OCI-LY7 (cell line): Measurements from ENCODE around the gene SH3PXD2A. TPM values are rescaled to one million over a fixed set of nuclear protein-coding genes. Genes with fewer than 3 reads are reported as not detected.
A peak's percentile ranks its signal among the peaks of the same experiment; 100 is the strongest.

Source experiments
- BruUV-seq: library from RNA; stranded (reverse); fragments of 400-500 nt; replicated peaks from 2 replicates; lab custom pipeline; 2021; lab: Mats Ljungman, UMichigan
- CTCF ChIA-PET: fragments of 300-600 bp; sonication (Branson Sonifier 250); formaldehyde crosslinking; loops from one replicate; lab custom pipeline; 2022; ENCODE audit warnings: antibody characterized with exemption; ENCODE audit not compliant: unreplicated experiment; lab: Charles Lee
- POLR2A ChIA-PET: fragments of 300-600 bp; sonication (Branson Sonifier 250); formaldehyde crosslinking; loops from one replicate; lab custom pipeline; 2022; ENCODE audit warnings: antibody characterized with exemption; lab: Charles Lee
- DNase-seq: peaks from one replicate; pipeline ENCODE4 v3.0.0-alpha.2; 2015; ENCODE audit warnings: low spot score
- H2AFZ ChIP-seq: fragments of 200-600 bp; sonication (generic), shearing (Covaris generic); 2 replicates; pipeline ENCODE4 v1.6.1; 2014; ENCODE audit warnings: mild to moderate bottlenecking, antibody characterized with exemption, low read length, moderate library complexity
- H3K27ac ChIP-seq: fragments of 200-600 bp; sonication (generic); 2 replicates; pipeline ENCODE4 v1.5.1; 2014; ENCODE audit warnings: mixed run types, low read depth, mild to moderate bottlenecking, moderate library complexity, low read length, inconsistent platforms; ENCODE audit not compliant: poor library complexity, severe bottlenecking
- H3K36me3 ChIP-seq: fragments of 200-600 bp; sonication (generic); 2 replicates; pipeline ENCODE4 v1.6.1; 2014; ENCODE audit warnings: mild to moderate bottlenecking, antibody characterized with exemption, low read length, moderate library complexity, mixed read lengths; ENCODE audit not compliant: insufficient read depth
- H3K4me1 ChIP-seq: fragments of 200-600 bp; sonication (generic); 2 replicates; pipeline ENCODE4 v1.5.1; 2014; ENCODE audit warnings: mild to moderate bottlenecking, low read length; ENCODE audit not compliant: insufficient read depth, poor library complexity, severe bottlenecking
- H3K4me2 ChIP-seq: fragments of 200-600 bp; sonication (generic); 2 replicates; pipeline ENCODE4 v1.6.1; 2014; ENCODE audit warnings: mild to moderate bottlenecking, low read length
- H3K4me3 ChIP-seq: fragments of 200-600 bp; sonication (generic); 2 replicates; pipeline ENCODE4 v1.5.1; 2014; ENCODE audit warnings: mild to moderate bottlenecking, low read depth, low read length; ENCODE audit not compliant: poor library complexity, severe bottlenecking
- H3K79me2 ChIP-seq: fragments of 200-600 bp; sonication (generic); 2 replicates; pipeline ENCODE4 v1.6.1; 2016; ENCODE audit warnings: low read depth, mild to moderate bottlenecking, low read length, moderate library complexity, mixed read lengths; ENCODE audit not compliant: insufficient read depth
- H3K9me2 ChIP-seq: fragments of 200-600 bp; sonication (generic); 2 replicates; pipeline ENCODE4 v1.6.1; 2016; ENCODE audit warnings: mild to moderate bottlenecking, low read length, mixed read lengths; ENCODE audit not compliant: insufficient read depth
- H3K9me3 ChIP-seq: fragments of 200-600 bp; sonication (generic); 2 replicates; pipeline ENCODE4 v1.6.1; 2014; ENCODE audit warnings: mild to moderate bottlenecking, mixed run types, low read length, mixed read lengths
- H4K20me1 ChIP-seq: fragments of 200-600 bp; sonication (generic); 2 replicates; pipeline ENCODE4 v1.6.1; 2014; ENCODE audit warnings: mild to moderate bottlenecking, antibody characterized with exemption, low read length, moderate library complexity, mixed read lengths; ENCODE audit not compliant: insufficient read depth
- CTCF ChIP-seq: fragments of 200-600 bp; sonication (generic); conservative IDR thresholded peaks from 2 replicates; pipeline ENCODE4 v1.5.1; 2014; ENCODE audit warnings: mild to moderate bottlenecking, antibody characterized with exemption, low read length, moderate library complexity, mixed read lengths
- EZH2phosphoT487 ChIP-seq: fragments of 200-600 bp; sonication (generic); IDR thresholded peaks from 2 replicates; pipeline ENCODE4 v1.6.1; 2018; ENCODE audit warnings: low read depth, borderline replicate concordance, mild to moderate bottlenecking, mixed run types, antibody characterized with exemption, low read length, moderate library complexity, mixed read lengths
- intact Hi-C: fragments of 100-400 bp; cut with micrococcal nuclease; formaldehyde crosslinking; loops from one replicate; pipeline ENCODE4 v1.10.0; 2022; ENCODE audit not compliant: unreplicated experiment
- total RNA-seq, 2 experiments: library from RNA; depleted of rRNA in 1 of 2; stranded (reverse); fragments of >200 nt in 1 of 2; shearing (Covaris generic) in 1 of 2; gene quantifications; 2 replicates each; pipeline ENCODE4 v1.2.3, GENCODE V29; 2014 to 2022

The SH3PXD2A gene
- total RNA-seq, 2 experiments from 2014 or later: 0.85 to 5.9 TPM

DNA sequence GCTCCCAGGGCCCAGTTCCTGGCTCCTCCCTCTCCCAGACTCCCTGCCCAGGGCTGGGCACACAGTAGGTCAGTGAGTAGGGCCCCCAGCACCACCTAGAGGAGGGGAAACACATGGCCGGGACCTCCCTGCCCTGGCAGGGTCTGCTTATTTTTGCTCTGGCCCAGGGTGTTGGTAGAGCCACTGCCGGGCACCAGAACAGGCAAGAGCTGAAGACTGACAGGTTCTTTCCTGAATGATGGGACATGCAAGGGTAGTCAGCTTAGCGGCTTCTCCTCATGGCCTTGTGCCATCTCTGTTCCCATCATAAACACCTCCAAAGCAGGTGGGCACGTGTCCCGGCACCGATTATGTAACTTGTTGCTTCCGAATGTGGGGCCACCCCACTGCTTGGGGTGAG is 275.4 kb downstream of the SH3PXD2A start:
- POLR2A ChIA-PET: interaction anchor here (0.5 kb wide), 1 partner anchor 65 kb away, joined by 3 read pairs; no protein-coding TSS in a partner anchor
- intact Hi-C loops: no loop called here

GRCh38 chr10:103578782-103579382 is 276.5 kb downstream of the SH3PXD2A start:
- intact Hi-C loops: no loop called here
- Histone ChIP-seq H3K4me3 (no peak overlapping the region), H3K4me2 (no peak overlapping the region), H3K4me1 (peaks cover 3% of the 10 kb centered on the region), H3K9me2 (no peaks in the 10 kb centered on the region), H3K27ac (no peak overlapping the region), H2AFZ (no peak overlapping the region), H4K20me1 (no peaks in the 10 kb centered on the region), H3K36me3 (no peaks in the 10 kb centered on the region), H3K9me3 (no peaks in the 10 kb centered on the region), H3K79me2 (no peaks in the 10 kb centered on the region)
- BruUV-seq: no TSS peak
- CTCF ChIA-PET: no interaction called here
- POLR2A ChIA-PET: no interaction called here
- no peak for TF ChIP-seq EZH2phosphoT487
- no peak for TF ChIP-seq CTCF
- no peak for DNase-seq

More for the DNA sequence above, 275.4 kb downstream of the SH3PXD2A start:
- H3K36me3 ChIP-seq: no peaks in the 10 kb centered on the region
- no peak for DNase-seq
- CTCF ChIA-PET: no interaction called here
- no peak for TF ChIP-seq EZH2phosphoT487
- 0 out of 2 replicates have a peak, but pooled peaks have one; percentile 30 for TF ChIP-seq CTCF
- no peak overlapping the region for H3K27ac ChIP-seq
- H3K9me2 ChIP-seq: no peaks in the 10 kb centered on the region
- no peak overlapping the region for H3K4me2 ChIP-seq
- BruUV-seq: no TSS peak
- no peaks in the 10 kb centered on the region for H3K9me3 ChIP-seq
- H3K4me3 ChIP-seq: no peak overlapping the region
- no peak overlapping the region for H2AFZ ChIP-seq
- H4K20me1 ChIP-seq: no peaks in the 10 kb centered on the region
- peaks cover 9% of the 10 kb centered on the region for H3K4me1 ChIP-seq
- H3K79me2 ChIP-seq: no peaks in the 10 kb centered on the region

GRCh38 chr10:103576862-103577261 is 278.5 kb downstream of the SH3PXD2A start:
- POLR2A ChIA-PET: no interaction called here

More at GRCh38 chr10:103576862-103577261, 278.5 kb downstream of the SH3PXD2A start:
- Histone ChIP-seq H2AFZ (no peak overlapping the region), H3K9me3 (no peaks in the 10 kb centered on the region), H3K4me1 (no peaks in the 10 kb centered on the region), H3K9me2 (no peaks in the 10 kb centered on the region), H3K79me2 (no peaks in the 10 kb centered on the region), H3K27ac (no peak overlapping the region), H3K4me3 (no peak overlapping the region), H3K36me3 (no peaks in the 10 kb centered on the region), H4K20me1 (no peaks in the 10 kb centered on the region), H3K4me2 (no peak overlapping the region)
- CTCF ChIA-PET: no interaction called here
- TF ChIP-seq EZH2phosphoT487 (no peak), CTCF (no peak)
- intact Hi-C loops: no loop called here
- DNase-seq: no peak
- no TSS peak for BruUV-seq
